ENCODE data around the gene LOXHD1. TPM values are rescaled to one million over a fixed set of nuclear protein-coding genes. Genes with fewer than 3 reads are reported as not detected.

Gene LOXHD1
- total RNA-seq, 2 donors from 2014 or later, result 0.27 to 5.5 TPM

GRCh38 chr18:46609048-46609447 is 48.0 kb downstream of the LOXHD1 start:
- H3K36me3 ChIP-seq, result no peaks in the 10 kb centered on the region
- no peaks in the 10 kb centered on the region for H3K4me1 ChIP-seq (ENCODE audit: control insufficient read depth in 1 of 2, low read depth in 2 of 2)
- ATAC-seq (ENCODE audit: insufficient number of reproducible peaks, low FRiP score, low read depth), result no peak
- no peak overlapping the region for H3K4me3 ChIP-seq
- DNase-seq (ENCODE audit: low spot score), result no peak
- H3K9me3 ChIP-seq, result no peaks in the 10 kb centered on the region
- no peak overlapping the region for H3K27ac ChIP-seq
- no peaks in the 10 kb centered on the region for H3K27me3 ChIP-seq (replicated peaks; ENCODE audit: insufficient read depth)
- no peak for TF ChIP-seq CTCF (IDR thresholded peaks at IDR 0.05)

GRCh38 chr18:46607926-46608325 is 49.1 kb downstream of the LOXHD1 start:
- TF ChIP-seq CTCF (IDR thresholded peaks at IDR 0.05), result no peak

GRCh38 chr18:46601141-46601805 is 55.7 kb downstream of the LOXHD1 start:
- H3K9me3 ChIP-seq, result no peaks in the 10 kb centered on the region
- no peak for ATAC-seq (ENCODE audit: insufficient number of reproducible peaks, low FRiP score, low read depth)
- no peaks in the 10 kb centered on the region for H3K27me3 ChIP-seq (replicated peaks; ENCODE audit: insufficient read depth)
- DNase-seq (ENCODE audit: low spot score), result no peak
- H3K36me3 ChIP-seq, result no peaks in the 10 kb centered on the region
- H3K27ac ChIP-seq, result no peak overlapping the region
- TF ChIP-seq CTCF (IDR thresholded peaks at IDR 0.05), result no peak
- H3K4me1 ChIP-seq (ENCODE audit: control insufficient read depth in 1 of 2, low read depth in 2 of 2), result no peaks in the 10 kb centered on the region
- H3K4me3 ChIP-seq, result peak overlapping the region; percentile 11

More at GRCh38 chr18:46607926-46608325, 49.1 kb downstream of the LOXHD1 start:
- Histone ChIP-seq H3K36me3 (no peaks in the 10 kb centered on the region), H3K27me3 (replicated peaks; ENCODE audit: insufficient read depth) (no peaks in the 10 kb centered on the region), H3K4me3 (no peak overlapping the region), H3K27ac (no peak overlapping the region), H3K9me3 (no peaks in the 10 kb centered on the region), H3K4me1 (ENCODE audit: control insufficient read depth in 1 of 2, low read depth in 2 of 2) (no peaks in the 10 kb centered on the region)
- no peak for ATAC-seq (ENCODE audit: insufficient number of reproducible peaks, low FRiP score, low read depth)
- DNase-seq (ENCODE audit: low spot score), result no peak

GRCh38 chr18:46596119-46596518 is 60.9 kb downstream of the LOXHD1 start:
- Histone ChIP-seq H3K27me3 (replicated peaks; ENCODE audit: insufficient read depth) (no peaks in the 10 kb centered on the region), H3K9me3 (no peaks in the 10 kb centered on the region), H3K4me1 (ENCODE audit: control insufficient read depth in 1 of 2, low read depth in 2 of 2) (no peaks in the 10 kb centered on the region), H3K27ac (no peak overlapping the region), H3K4me3 (no peak overlapping the region), H3K36me3 (no peaks in the 10 kb centered on the region)
- no peak for DNase-seq (ENCODE audit: low spot score)
- TF ChIP-seq CTCF (IDR thresholded peaks at IDR 0.05), result no peak
- no peak for ATAC-seq (ENCODE audit: insufficient number of reproducible peaks, low FRiP score, low read depth)

- Histone ChIP-seq H3K27ac (no peak overlapping the region), H3K27me3 (replicated peaks; ENCODE audit: insufficient read depth) (no peaks in the 10 kb centered on the region), H3K36me3 (no peaks in the 10 kb centered on the region), H3K9me3 (no peaks in the 10 kb centered on the region), H3K4me1 (ENCODE audit: control insufficient read depth in 1 of 2, low read depth in 2 of 2) (no peaks in the 10 kb centered on the region), H3K4me3 (no peak overlapping the region)
- TF ChIP-seq CTCF (IDR thresholded peaks at IDR 0.05), result no peak
- ATAC-seq (ENCODE audit: insufficient number of reproducible peaks, low FRiP score, low read depth) (no peak), DNase-seq (ENCODE audit: low spot score) (no peak)
These were observed 65.1 kb downstream of the LOXHD1 start for GRCh38 chr18:46591783-46592391.
